HG02642 (cell line): Measurements from ENCODE around the gene CDC5L.

Experiments
- ATAC-seq: cut with Tn5 transposase; IDR thresholded peaks from one replicate; pipeline ENCODE4 v1.9.1; 2021; ENCODE audit warnings: mild to moderate bottlenecking; ENCODE audit not compliant: unreplicated experiment, poor library complexity

CDC5L gene

GRCh38 chr6:44410363-44410762 is 22.9 kb downstream of the CDC5L start:
- no peak for ATAC-seq

- no peak for ATAC-seq
Observed at GRCh38 chr6:44411141-44411540, 23.6 kb downstream of the CDC5L start.

DNA sequence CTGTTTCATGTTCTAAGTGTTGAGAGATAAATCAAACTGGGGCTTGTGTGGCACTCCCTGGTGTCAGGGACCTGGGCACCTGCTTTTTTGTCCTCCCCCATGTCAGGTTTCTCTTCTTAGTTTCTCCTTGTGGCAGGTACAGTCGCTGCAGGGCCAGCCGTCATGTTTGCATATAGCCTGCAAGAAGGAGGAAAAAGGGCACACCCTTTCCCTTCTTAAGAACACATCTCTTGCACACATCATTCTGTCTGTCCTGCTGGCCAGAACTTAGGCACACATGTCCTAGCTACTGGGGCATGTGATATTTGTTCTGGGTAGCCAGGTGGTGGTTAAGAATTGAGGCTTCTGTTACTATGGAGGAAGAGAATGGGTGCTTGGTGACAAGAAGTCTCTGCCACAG is 27.9 kb downstream of the CDC5L start:
- ATAC-seq = no peak

- ATAC-seq = no peak
Observed at GRCh38 chr6:44415873-44416502, 28.5 kb downstream of the CDC5L start.

DNA sequence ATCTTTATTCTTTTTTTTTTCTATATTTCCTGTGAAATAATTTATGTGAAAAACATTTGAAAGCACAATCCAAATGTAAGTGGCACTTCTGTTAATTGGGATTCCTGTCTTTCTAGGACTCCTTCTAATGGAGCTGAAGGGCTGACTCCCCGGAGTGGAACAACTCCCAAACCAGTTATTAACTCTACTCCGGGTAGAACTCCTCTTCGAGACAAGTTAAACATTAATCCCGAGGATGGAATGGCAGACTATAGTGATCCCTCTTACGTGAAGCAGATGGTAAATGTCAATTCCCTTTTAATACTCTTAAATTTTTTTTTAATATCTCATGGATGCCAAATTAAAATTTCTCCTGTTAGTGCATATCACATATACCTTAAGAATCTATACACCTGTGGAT is 35.0 kb downstream of the CDC5L start:
- no peak for ATAC-seq

DNA sequence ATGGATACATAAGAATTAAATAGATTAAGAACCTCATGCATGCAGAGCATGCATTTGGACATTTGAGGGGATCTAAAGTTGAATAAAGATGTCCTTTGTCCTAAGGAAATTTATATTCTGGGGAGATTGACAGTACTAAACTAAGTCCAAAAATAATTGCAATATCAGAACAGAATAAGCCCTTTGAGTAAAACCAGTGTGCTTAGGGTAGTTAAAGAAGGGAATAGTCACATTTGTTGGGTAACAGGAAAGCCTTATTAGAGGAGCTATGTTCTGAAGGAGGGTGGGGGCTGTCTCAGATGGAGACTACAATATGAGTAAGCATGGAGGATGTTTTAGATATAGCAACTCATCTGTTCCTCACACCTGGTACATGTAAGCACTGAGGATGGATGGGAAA is 35.8 kb downstream of the CDC5L start:
- no peak for ATAC-seq

GRCh38 chr6:44425951-44426350 is 38.4 kb downstream of the CDC5L start:
- no peak for ATAC-seq

- no peak for ATAC-seq
Observed at GRCh38 chr6:44428682-44429081, 41.2 kb downstream of the CDC5L start.

DNA sequence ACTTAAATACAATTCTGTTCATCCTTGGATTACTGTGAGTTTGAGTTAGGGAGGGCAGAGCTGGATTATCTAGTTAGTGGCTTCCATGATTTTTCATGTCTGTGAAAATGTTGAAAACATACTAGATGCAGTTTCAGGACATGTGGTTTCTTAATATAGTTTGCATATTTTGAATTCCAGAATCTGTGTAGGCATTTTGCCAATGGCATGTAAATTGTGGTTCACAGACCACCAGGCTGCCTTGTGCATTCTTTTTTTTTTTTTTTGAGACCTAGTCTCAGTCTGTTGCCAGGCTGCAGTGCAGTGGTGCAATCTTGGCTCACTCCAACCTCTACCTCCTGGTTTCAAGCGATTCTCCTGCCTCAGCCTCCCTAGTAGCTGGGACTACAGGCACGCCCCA is 42.8 kb downstream of the CDC5L start:
- ATAC-seq = no peak

- ATAC-seq = peak; percentile 67
Observed at GRCh38 chr6:44431118-44431725, 43.7 kb downstream of the CDC5L start.

DNA sequence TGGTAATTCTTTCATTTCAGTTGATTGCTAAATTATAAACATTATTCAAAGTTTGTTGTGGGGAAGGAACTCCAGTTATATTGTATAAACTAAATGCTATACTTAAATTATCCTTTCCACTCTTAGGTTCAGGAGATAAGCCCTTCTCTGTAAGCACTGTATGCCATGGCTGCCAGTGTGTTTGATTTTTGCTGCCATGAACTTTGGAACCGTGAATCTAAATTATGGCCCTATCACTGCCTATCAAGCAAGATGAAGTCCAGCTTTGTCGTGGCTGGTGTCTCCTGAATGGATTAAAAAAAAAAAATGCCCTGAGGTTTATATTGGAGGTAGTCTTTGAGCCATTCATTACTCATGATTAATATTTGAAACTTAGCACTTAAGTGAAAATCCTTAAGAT is 44.7 kb downstream of the CDC5L start:
- no peak for ATAC-seq

DNA sequence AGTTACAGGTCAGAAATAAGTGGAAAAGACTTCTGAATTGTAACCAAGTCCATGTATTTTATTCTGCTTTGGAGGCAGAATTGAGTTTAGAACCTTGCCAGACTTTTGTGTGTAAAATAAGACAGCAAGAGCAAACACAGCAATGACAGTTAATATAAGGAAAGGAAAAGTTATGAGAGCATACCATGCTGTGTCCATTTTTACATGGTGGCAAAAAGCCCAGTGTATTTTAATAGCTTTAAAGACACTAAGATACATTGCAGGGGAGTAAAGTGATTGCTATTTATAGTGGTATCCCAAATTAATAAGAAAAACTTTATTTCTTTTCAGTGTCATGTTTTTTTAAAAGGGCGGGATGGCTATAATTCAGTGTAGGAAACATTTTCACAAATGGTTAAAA is 45.2 kb downstream of the CDC5L start:
- ATAC-seq = no peak

DNA sequence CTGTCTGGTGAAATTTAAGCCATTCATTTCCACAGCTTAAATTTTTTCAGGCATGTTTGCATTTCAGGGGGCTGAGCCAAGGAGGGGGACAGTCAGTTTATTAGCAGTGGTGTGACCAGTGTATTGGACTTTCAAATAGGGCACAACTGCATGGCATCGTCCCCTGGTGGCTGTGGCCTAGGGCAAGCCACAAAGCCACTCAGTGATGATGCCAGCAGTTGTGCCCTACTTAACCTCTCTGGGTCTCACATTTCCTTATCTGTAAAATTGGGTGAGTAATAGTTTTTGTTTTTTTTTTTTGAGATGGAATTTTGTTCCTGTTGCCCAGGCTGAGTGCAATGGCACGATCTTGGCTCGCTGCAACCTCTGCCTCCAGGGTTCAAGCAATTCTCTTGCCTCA is 48.0 kb downstream of the CDC5L start:
- no peak for ATAC-seq

DNA sequence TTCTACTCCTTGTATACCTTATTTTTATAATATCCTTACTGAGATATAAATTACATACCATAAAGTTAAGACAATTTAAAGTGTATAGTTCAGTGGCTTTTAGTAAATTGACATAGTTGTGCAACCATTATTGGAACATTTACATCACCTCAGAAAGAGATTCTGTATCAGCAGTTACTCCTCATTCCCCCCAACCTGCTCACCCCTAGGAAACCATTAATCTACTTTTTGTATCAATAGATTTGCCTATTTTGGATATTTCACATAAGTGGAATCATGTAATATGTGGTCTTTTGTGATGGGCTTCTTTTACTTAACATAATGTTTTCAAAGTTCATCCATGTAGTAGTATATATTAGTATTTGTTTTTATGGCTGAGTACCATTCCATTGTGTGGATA is 51.3 kb downstream of the CDC5L start:
- no peak for ATAC-seq

DNA sequence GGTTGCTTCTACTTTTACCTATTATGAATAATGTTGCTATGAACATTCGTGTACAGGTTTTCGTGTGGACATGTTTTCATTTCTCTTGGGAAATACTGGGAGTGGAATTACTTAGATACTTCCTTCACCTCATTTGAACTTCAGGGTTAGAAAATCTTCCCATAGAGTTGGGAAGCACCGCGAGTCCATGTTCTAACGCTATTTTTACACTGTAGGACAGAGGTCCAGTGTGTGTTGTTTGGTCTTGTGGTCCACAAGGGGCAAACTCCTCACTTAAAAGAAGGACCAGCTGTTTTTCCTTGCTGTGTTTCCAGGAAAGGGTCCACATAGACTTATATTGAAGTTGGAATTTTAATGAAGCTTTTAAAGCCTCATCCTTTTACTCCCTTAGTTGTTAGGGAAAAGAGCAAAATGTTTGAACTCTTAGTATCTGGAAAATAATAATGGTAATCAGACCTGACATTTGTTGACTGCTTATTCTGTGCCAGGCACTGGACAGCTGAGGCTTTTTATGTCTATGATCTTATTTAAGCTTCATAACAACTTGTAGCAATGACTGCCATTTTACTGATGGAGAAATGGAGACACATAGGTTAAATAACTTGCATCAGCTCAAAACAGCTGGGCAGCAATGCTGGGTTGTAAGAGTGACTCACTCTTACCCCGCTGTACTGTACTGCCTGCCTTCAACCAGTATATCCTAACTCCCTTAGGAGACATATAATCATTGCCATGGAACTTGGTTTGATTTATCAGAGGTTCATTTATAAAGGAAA is 52.0 kb downstream of the CDC5L start:
- no peak for ATAC-seq

GRCh38 chr6:44441091-44441855 is 53.8 kb downstream of the CDC5L start:
- ATAC-seq = no peak

DNA sequence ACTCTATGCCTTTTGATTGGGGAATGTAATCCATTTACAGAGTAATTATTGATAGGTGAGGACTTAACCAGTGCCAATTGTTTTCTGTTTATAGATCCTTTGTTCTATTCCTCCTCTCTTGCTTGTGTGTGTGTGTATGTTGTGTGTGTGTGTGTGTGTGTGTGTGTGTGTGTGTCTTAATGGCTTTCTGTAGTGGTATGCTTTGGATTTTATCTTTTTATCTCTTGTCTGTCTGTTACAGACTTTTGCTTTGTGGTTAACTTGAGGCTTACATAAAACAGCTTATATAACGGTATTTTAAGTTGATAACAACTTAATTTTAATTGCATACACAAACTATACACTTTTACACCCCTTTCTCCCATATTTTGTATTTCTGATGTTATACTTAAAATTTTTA is 54.7 kb downstream of the CDC5L start:
- ATAC-seq = no peak

- no peak for ATAC-seq
Observed at GRCh38 chr6:44442833-44443444, 55.4 kb downstream of the CDC5L start.

GRCh38 chr6:44444853-44445252 is 57.3 kb downstream of the CDC5L start:
- ATAC-seq = no peak

GRCh38 chr6:44446626-44447300 is 59.3 kb downstream of the CDC5L start:
- ATAC-seq = no peak
